ENCODE data around the gene RBKS.

- TF ChIP-seq, protein P1, sequence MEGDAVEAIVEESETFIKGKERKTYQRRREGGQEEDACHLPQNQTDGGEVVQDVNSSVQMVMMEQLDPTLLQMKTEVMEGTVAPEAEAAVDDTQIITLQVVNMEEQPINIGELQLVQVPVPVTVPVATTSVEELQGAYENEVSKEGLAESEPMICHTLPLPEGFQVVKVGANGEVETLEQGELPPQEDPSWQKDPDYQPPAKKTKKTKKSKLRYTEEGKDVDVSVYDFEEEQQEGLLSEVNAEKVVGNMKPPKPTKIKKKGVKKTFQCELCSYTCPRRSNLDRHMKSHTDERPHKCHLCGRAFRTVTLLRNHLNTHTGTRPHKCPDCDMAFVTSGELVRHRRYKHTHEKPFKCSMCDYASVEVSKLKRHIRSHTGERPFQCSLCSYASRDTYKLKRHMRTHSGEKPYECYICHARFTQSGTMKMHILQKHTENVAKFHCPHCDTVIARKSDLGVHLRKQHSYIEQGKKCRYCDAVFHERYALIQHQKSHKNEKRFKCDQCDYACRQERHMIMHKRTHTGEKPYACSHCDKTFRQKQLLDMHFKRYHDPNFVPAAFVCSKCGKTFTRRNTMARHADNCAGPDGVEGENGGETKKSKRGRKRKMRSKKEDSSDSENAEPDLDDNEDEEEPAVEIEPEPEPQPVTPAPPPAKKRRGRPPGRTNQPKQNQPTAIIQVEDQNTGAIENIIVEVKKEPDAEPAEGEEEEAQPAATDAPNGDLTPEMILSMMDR (IDR thresholded peaks at IDR 0.05): no peak
- TF ChIP-seq YY1 (IDR thresholded peaks at IDR 0.05; ENCODE audit: low read depth) (no peak), EZH2phosphoT487 (IDR thresholded peaks at IDR 0.05; ENCODE audit: borderline replicate concordance, low read depth) (no peak), EP300 (IDR thresholded peaks at IDR 0.05; ENCODE audit: borderline replicate concordance in 1 of 2, low read depth in 1 of 2, low read length in 1 of 2) (no peak)
Observed at GRCh38 chr2:27890924-27891672, 911 bp upstream of the RBKS start.

All from SK-N-SH (cell line).